NCI-H82 treated with DMSO at 0.1 percent for 48 hours (cell line): ENCODE measurements around the gene MAMDC4.
"Not testable (repeated sequence)": the region's sequence is repeated elsewhere in the genome, so short reads cannot be mapped to it uniquely, and the experiment has no call there.

Source experiments
- DNase-seq: peaks from one replicate; lab custom pipeline; 2025; ENCODE audit not compliant: unreplicated experiment; lab: John Stamatoyannopoulos, UW

Gene MAMDC4

GRCh38 chr9:136824496-136825225, 27.5 kb upstream of the MAMDC4 start:
- DNase-seq = no peak

GRCh38 chr9:136825295-136826187, 26.6 kb upstream of the MAMDC4 start:
- DNase-seq = no peak

- DNase-seq = no peak
Observed at GRCh38 chr9:136826188-136826541, 26.0 kb upstream of the MAMDC4 start.

GRCh38 chr9:136826703-136827582, 25.2 kb upstream of the MAMDC4 start:
- no peak for DNase-seq

GRCh38 chr9:136827794-136828473, 24.2 kb upstream of the MAMDC4 start:
- no peak for DNase-seq

GRCh38 chr9:136828474-136829140, 23.5 kb upstream of the MAMDC4 start:
- no peak for DNase-seq

- DNase-seq = no peak
Observed at GRCh38 chr9:136829412-136829811, 22.7 kb upstream of the MAMDC4 start.

- DNase-seq = no peak
Observed at GRCh38 chr9:136829981-136830885, 21.9 kb upstream of the MAMDC4 start.

- DNase-seq = no peak
Observed at GRCh38 chr9:136831002-136831719, 21.0 kb upstream of the MAMDC4 start.

- DNase-seq = no peak
Observed at GRCh38 chr9:136831720-136832104, 20.4 kb upstream of the MAMDC4 start.

GRCh38 chr9:136832581-136832980, 19.6 kb upstream of the MAMDC4 start:
- DNase-seq = no peak

GRCh38 chr9:136833381-136834048, 18.6 kb upstream of the MAMDC4 start:
- DNase-seq = not testable (repeated sequence)

GRCh38 chr9:136835162-136835931, 16.8 kb upstream of the MAMDC4 start:
- DNase-seq = no peak

GRCh38 chr9:136835932-136836904, 15.9 kb upstream of the MAMDC4 start:
- DNase-seq = no peak

GRCh38 chr9:136837146-136837855, 14.8 kb upstream of the MAMDC4 start:
- DNase-seq = no peak
